ENCODE measurements around the gene WNT6. TPM values are rescaled to one million over a fixed set of nuclear protein-coding genes. Genes with fewer than 3 reads are reported as not detected.
"Not testable (repeated sequence)": the region's sequence is repeated elsewhere in the genome, so short reads cannot be mapped to it uniquely, and the experiment has no call there.

The WNT6 gene
- total RNA-seq, 1 donor from 2014 or later, result 0.78 TPM

- no peak for DNase-seq (ENCODE audit: low spot score)
Measured at GRCh38 chr2:218830526-218831306, 28.9 kb upstream of the WNT6 start.

GRCh38 chr2:218831378-218831990, 28.1 kb upstream of the WNT6 start, which contains the start of gene PRKAG3:
TSS of gene PRKAG3 (minus strand) at chr2:218831803.
- DNase-seq (ENCODE audit: low spot score), result no peak

DNA sequence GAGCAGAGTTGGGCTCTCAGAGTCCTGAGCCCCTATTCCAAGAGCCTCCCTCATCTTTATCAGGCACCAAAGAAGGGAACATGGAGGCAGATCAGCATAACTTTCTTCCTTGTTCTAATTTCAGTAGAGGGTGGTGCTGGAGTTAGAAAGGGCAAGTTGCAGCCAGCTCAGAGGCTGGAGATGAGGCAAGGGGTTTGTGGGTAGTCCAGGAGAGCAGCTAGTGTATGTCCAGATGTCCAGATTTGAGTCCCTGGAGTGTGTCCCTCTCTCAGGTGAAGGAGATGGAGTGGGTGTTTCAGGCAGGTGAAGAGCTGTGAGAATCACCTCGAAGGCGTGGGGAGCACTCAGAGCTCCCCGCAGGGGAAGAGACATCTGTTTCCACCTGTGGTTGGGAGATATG, 27.5 kb upstream of the WNT6 start:
- no peak for DNase-seq (ENCODE audit: low spot score)

DNA sequence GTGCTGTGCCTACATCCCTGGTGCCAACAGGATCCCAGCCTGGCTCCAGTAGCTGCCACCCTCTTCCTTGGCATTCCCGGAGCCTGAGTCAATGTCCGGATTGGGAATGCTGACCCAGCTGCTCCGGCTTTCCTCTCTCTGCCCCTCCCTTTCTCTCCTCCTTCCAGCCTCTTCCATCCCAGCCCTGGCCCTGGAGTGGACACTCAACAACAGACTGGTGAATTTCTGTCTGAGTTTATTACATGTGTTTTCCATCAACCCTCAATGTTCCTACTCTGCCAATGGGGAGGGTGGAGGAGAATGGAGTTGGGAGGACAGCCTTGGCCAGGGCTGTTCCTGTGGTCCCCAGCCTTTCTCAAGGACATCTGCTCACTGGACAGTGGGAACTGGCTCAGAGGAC, 27.1 kb upstream of the WNT6 start:
- DNase-seq (ENCODE audit: low spot score), result no peak

DNA sequence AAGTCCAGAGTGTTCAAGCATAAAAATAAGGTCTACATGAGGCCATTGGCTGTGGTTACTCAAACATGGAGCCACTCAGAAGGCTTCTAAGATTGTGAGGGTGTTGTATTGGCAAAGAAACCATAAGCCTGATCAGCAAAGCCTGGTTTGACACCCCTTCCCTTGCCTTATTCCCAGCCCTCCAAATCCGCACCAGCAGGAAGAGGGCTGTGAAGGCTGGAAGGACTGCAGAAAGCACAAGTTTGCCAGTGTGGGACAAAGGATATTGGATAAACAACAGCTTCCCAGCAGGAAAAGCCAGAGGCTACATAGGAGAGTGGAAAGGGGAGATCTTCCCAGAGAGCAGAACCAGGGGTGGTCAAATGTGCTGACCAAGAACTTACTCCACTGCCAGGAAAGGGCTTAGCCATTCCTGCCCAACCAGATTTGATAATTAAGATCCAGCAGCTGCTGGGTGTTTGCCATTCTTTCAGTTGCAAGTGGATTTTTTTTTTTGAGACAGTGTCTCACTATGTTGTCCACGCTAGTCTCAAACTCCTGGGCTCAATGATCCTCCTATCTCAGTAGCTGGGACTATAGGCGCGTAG, 26.5 kb upstream of the WNT6 start:
- no peak for DNase-seq (ENCODE audit: low spot score)

DNA sequence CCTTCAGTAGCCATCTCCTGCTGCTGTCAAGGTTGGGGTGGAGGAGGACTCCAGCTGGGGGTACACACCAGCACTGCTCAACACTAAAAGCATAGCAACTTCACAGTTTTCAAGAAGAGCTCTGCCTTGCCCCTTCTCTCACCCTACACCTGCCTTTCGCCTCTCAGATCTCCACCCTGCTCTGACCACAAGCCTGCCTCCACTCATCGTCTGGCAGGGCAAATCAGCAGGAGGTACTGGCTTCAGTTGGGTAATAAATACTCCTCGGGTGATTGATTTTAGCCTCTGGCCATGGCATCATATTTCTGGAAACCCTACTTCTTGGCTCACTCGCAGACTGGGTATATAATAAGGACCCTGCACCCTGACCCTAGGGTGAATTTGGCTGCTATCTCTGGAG, 24.9 kb upstream of the WNT6 start:
- no peak for DNase-seq (ENCODE audit: low spot score)

- no peak for DNase-seq (ENCODE audit: low spot score)
Measured at GRCh38 chr2:218837495-218837894, 22.1 kb upstream of the WNT6 start.

DNA sequence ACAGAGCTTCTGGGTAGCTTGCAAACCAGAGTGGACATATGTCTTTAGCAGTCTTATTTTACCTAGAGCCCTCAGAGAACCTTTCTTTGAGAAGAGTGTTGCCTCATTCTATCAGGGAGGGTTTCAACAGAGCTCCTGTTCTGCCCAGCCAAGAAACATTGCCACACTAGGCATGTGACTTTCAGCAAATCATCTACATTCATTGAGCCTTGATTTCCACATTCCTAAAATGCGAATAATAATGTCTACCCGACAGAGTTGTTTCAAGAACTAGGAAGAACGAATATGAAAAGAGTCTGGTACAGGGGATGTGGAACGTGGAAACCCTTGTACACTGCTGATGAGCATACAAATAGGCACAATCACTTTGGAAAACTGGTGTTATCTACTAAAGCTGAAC, 20.2 kb upstream of the WNT6 start:
- no peak for DNase-seq (ENCODE audit: low spot score)

GRCh38 chr2:218839888-218840287, 19.7 kb upstream of the WNT6 start:
- DNase-seq (ENCODE audit: low spot score), result no peak

DNA sequence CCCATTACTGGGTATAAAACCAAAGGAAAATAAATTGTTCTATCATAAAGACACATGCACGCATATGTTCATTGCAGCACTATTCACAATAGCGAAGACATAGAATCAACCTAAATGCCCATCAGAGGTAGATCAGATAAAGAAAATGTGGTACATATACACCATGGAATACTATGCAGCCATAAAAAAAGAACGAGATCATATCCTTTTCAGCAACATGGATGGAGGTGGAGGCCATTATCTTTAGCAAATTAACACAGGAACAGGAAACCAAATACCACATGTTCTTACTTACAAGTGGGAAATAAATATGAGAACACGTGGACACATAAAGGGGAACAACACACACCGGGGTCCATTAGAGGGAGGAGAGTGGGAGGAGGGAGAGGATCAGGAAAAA, 15.3 kb upstream of the WNT6 start:
- DNase-seq (ENCODE audit: low spot score), result not testable (repeated sequence)

DNA sequence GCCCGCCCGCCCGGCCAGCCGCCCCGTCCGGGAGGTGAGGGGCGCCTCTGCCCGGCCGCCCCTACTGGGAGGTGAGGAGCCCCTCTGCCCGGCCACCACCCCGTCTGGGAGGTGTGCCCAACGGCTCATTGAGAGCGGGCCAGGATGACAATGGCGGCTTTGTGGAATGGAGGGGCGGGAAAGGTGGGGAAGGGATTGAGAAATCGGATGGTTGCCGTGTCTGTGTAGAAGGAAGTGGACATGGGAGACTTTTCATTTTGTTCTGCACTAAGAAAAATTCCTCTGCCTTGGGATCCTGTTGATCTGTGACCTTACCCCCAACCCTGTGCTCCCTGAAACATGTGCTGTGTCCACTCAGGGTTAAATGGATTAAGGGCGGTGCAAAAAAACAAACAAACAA, 12.6 kb upstream of the WNT6 start:
- DNase-seq (ENCODE audit: low spot score), result not testable (repeated sequence)

- no peak for DNase-seq (ENCODE audit: low spot score)
Measured at GRCh38 chr2:218849721-218850120, 9.9 kb upstream of the WNT6 start.

GRCh38 chr2:218850796-218851195, 8.8 kb upstream of the WNT6 start:
- no peak for DNase-seq (ENCODE audit: low spot score)

GRCh38 chr2:218851286-218851685, 8.3 kb upstream of the WNT6 start:
- DNase-seq (ENCODE audit: low spot score), result no peak

DNA sequence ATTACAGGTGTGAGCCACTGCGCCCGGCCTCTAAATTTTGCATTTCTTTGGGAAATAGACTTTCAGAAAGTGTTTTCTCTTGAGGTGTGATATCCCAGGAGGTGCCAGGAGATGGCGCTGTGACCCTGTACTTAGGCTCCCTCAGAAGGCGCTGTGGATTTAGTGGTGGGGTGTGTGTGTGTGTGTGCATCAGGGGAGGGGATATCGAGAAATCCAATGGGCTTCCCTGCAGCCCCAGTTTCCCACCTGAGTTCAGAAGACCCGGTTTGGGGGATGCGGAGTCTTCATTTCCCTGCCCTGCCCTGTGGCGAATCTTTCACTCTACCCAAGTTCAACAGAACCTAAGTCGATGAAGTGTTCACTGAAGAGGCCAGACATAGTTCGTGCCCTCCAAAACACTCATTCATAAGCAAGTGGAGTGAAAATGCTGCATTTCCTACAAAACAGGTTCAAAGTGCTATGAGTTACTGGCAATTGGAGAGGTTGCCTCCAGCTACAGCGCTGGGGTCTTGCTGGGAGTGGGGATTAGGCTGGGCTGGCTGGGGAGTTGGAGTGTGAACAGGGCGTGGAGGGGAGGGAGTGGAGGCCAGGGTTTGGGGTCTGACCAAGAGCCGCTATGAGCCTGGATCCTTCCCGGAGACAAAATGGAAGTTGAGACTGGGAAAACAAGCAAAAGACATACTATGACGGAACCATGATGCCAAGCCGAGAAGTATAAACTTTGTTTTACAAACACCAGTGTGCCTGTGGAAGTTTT, 6.5 kb upstream of the WNT6 start:
- DNase-seq (ENCODE audit: low spot score), result no peak

- DNase-seq (ENCODE audit: low spot score), result no peak
Measured at GRCh38 chr2:218853766-218854165, 5.8 kb upstream of the WNT6 start.

DNA sequence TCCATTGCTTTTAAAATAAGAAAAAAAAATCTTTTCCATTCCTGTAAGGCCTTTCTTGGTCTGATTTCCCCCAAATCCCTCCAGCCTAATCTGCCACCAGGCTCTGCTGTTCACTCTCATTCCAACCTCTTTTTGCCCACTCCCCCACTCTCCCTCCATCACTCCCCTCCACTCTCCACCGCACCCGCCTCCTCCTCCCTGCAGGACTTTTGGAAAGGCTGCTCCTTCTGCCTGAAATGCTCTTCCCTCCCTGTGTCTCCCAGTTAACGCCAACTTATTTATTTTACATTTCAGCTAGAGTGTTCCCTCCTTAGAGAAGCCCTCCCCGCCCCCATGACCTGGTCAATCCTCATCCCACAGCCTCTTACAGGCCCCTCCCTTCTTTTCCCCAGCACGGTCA, 4.7 kb upstream of the WNT6 start:
- no peak for DNase-seq (ENCODE audit: low spot score)

GRCh38 chr2:218855305-218856166, 4.1 kb upstream of the WNT6 start:
- no peak for DNase-seq (ENCODE audit: low spot score)

DNA sequence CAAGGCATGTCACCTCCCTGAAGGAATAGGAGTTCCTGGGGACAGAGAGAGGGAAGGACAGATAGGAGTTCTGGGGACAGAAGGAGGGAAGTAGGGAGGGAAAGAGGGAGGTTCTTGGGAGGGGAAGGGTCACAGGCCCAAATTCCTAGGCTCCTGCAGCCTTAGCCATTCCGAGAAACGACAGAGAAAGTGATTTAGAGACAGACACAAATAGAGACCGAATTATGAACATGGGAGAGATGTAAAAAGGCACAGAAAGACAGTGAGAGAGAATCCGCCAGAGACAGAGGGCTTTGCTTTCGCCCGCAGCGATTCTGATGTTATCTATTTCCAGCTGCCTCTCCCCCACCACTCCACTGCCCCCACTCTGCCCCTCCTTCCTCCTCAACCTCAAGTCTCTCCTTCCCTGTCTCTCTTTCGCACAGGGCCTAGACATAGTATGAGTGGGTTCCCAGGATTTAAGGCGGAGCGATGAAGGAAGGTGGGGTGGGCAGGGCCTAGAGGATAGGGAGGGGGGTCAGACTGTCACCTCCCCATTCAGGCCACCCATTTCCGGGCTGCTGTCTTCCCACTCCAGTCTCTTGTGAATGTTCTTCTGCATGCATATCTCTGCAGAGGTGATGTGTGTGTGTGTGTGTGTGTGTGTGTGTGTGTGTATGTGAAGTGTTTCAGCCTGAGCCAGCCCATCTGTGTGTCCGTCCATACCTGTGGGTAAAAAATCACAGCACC, 3.3 kb upstream of the WNT6 start:
- no peak for DNase-seq (ENCODE audit: low spot score)

DNA sequence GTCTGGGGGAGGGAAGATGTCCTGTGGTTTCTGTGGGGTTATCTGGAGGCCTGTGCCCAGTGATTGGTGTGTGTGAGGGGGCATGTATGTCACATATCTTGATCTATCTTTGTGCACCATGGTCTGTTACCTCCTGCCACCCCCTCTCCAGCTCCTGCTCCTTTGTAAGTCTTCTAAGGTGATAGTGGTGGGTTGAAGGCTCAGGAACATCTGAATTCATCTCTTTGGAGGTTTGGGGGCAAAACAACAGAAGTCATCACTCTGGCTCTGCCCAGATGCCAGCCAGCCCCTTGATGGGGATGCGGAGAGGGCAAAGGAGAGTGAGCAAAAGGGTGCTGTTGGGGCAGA, 2.7 kb upstream of the WNT6 start:
- no peak for DNase-seq (ENCODE audit: low spot score)

Measured in ureter (tissue), 1 donor.